Calu3 (cell line): ENCODE measurements around the gene KMT5C. TPM values are rescaled to one million over a fixed set of nuclear protein-coding genes. Genes with fewer than 3 reads are reported as not detected.

Experiments used
- BruUV-seq: library from RNA; stranded (reverse); fragments of 400-500 nt; replicated peaks from 2 replicates; lab custom pipeline; 2021; lab: Mats Ljungman, UMichigan
- CTCF ChIA-PET: fragments of 300-600 bp; sonication (Branson Sonifier 250); formaldehyde crosslinking; loops from one replicate; lab custom pipeline; 2022; ENCODE audit warnings: antibody characterized with exemption; lab: Charles Lee
- DNase-seq: peaks from one replicate; pipeline ENCODE4 v3.0.0; 2022
- H3K27ac Mint-ChIP-seq: one replicate; pipeline ENCODE4 v1.8.0; 2022; ENCODE audit warnings: mixed read lengths; ENCODE audit not compliant: unreplicated experiment
- H3K27me3 Mint-ChIP-seq: one replicate; pipeline ENCODE4 v1.8.0; 2022; ENCODE audit warnings: mixed read lengths; ENCODE audit not compliant: unreplicated experiment
- H3K36me3 Mint-ChIP-seq: one replicate; pipeline ENCODE4 v1.8.0; 2022; ENCODE audit warnings: mild to moderate bottlenecking, moderate library complexity, mixed read lengths; ENCODE audit not compliant: insufficient read depth, unreplicated experiment
- H3K4me1 Mint-ChIP-seq: one replicate; pipeline ENCODE4 v1.8.0; 2022; ENCODE audit warnings: mild to moderate bottlenecking, low read depth, mixed read lengths; ENCODE audit not compliant: unreplicated experiment
- H3K4me3 Mint-ChIP-seq: one replicate; pipeline ENCODE4 v1.8.0; 2022; ENCODE audit warnings: mild to moderate bottlenecking, low read depth, moderate library complexity, mixed read lengths; ENCODE audit not compliant: unreplicated experiment
- H3K9me3 Mint-ChIP-seq: one replicate; pipeline ENCODE4 v1.8.0; 2022; ENCODE audit warnings: low read depth, mixed read lengths; ENCODE audit not compliant: unreplicated experiment
- intact Hi-C: fragments of 100-400 bp; cut with micrococcal nuclease; formaldehyde crosslinking; loops from one replicate; pipeline ENCODE4 v1.10.0; 2022; ENCODE audit not compliant: unreplicated experiment
- total RNA-seq: library from RNA; stranded (reverse); gene quantifications from 2 replicates; pipeline ENCODE4 v1.2.3, GENCODE V29; 2022
- TF ChIP-seq, protein P1 (sequence below): fragments of 200-600 bp; IDR thresholded peaks from one replicate; pipeline ENCODE4 v1.8.0; 2022; ENCODE audit warnings: antibody characterized with exemption; ENCODE audit not compliant: unreplicated experiment

The KMT5C gene
- total RNA-seq, 1 experiment from 2014 or later: 23.5 TPM

DNA sequence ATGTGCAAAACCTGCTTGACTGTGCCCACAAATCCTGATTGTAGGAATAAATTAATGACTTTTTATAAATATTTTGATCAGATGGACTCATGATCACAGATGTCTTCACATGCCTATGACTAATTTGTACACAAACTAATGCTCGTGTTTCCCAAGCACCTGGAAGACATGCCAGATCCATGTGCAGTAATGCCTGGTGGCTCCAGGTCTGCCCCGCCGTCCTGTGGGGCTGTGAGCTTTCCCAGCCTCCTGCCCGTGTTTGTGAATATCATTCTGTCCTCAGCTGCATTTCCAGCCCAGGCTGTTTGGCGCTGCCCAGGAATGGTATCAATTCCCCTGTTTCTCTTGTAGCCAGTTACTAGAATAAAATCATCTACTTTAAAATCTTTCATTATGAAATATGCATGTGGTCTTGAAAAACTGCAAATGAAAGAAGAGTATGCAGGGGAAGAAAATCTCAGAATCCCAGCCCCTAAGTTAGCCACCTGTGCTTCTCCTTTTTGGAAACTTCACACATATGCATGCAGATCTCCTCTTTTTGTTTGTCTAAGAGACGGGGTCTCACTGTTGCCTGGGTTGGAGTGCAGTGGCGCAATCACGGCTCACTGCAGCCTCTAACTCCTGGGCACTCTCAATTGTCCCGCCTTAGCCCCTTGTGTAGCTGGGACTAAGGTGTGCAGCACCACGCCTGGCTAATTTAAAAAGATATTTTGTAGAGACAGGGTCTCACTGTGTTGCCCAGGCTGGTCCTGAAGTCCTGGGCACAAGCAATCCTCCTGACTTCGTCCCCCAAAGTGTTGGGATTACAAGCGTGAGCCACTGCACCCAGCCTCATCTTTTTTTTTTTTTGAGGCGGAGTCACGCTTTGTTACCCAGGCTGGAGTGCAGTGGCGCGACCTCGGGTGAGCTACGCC is 52.3 kb downstream of the KMT5C start:
- H3K36me3 Mint-ChIP-seq: peaks cover 68% of the 10 kb centered on the region
- H3K4me1 Mint-ChIP-seq: peaks cover 26% of the 10 kb centered on the region
- no peaks in the 10 kb centered on the region for H3K27me3 Mint-ChIP-seq
- intact Hi-C loops: no loop called here
- no peak for DNase-seq
- CTCF ChIA-PET: no interaction called here
- no peaks in the 10 kb centered on the region for H3K9me3 Mint-ChIP-seq
- peak overlapping the region; percentile 52 for H3K27ac Mint-ChIP-seq
- no peak overlapping the region for H3K4me3 Mint-ChIP-seq
- TF ChIP-seq, protein P1, sequence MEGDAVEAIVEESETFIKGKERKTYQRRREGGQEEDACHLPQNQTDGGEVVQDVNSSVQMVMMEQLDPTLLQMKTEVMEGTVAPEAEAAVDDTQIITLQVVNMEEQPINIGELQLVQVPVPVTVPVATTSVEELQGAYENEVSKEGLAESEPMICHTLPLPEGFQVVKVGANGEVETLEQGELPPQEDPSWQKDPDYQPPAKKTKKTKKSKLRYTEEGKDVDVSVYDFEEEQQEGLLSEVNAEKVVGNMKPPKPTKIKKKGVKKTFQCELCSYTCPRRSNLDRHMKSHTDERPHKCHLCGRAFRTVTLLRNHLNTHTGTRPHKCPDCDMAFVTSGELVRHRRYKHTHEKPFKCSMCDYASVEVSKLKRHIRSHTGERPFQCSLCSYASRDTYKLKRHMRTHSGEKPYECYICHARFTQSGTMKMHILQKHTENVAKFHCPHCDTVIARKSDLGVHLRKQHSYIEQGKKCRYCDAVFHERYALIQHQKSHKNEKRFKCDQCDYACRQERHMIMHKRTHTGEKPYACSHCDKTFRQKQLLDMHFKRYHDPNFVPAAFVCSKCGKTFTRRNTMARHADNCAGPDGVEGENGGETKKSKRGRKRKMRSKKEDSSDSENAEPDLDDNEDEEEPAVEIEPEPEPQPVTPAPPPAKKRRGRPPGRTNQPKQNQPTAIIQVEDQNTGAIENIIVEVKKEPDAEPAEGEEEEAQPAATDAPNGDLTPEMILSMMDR: no peak
- no TSS peak for BruUV-seq

GRCh38 chr19:55392820-55393761 is 53.4 kb downstream of the KMT5C start:
- H3K27me3 Mint-ChIP-seq: no peaks in the 10 kb centered on the region
- CTCF ChIA-PET: interaction anchor here (0.7 kb wide), 1 partner anchor 13 kb away, joined by 6 read pairs; no protein-coding TSS in a partner anchor
- H3K9me3 Mint-ChIP-seq: no peaks in the 10 kb centered on the region
- H3K4me3 Mint-ChIP-seq: no peak overlapping the region
- no peak for DNase-seq
- peak overlapping the region; percentile 43 for H3K27ac Mint-ChIP-seq
- H3K36me3 Mint-ChIP-seq: peaks cover 61% of the 10 kb centered on the region
- peaks cover 17% of the 10 kb centered on the region for H3K4me1 Mint-ChIP-seq
- TF ChIP-seq, protein P1: no peak
- BruUV-seq: no TSS peak
- intact Hi-C loops: no loop called here

Other genes with a start within 250 kb of the KMT5C start
- 140 and 151 TPM in 2 replicates for gene PPP1R12C, start 222.2 kb upstream of the KMT5C start, total RNA-seq
- 48.8 and 53.7 TPM in 2 replicates for gene TNNT1, start 190.7 kb upstream of the KMT5C start, total RNA-seq
- gene TNNI3, start 182.1 kb upstream of the KMT5C start, total RNA-seq: 1.3 and 2.5 TPM in 2 replicates
- gene DNAAF3, start 173.3 kb upstream of the KMT5C start, total RNA-seq: 10.3 and 13.1 TPM in 2 replicates
- 0.54 and 0.71 TPM in 2 replicates for gene SYT5, start 159.6 kb upstream of the KMT5C start, total RNA-seq
- gene PTPRH, start 130.4 kb upstream of the KMT5C start, total RNA-seq: 34.6 and 43.2 TPM in 2 replicates
- gene TMEM86B, start 111.1 kb upstream of the KMT5C start, total RNA-seq: 14.3 and 14.7 TPM in 2 replicates
- 126 and 132 TPM in 2 replicates for gene PPP6R1, start 80.9 kb upstream of the KMT5C start, total RNA-seq
- gene HSPBP1, start 59.8 kb upstream of the KMT5C start, total RNA-seq: 72.0 and 72.8 TPM in 2 replicates
- gene BRSK1, start 55.9 kb upstream of the KMT5C start, total RNA-seq: 3.4 and 3.8 TPM in 2 replicates
- 0.73 TPM in 1 of 2 replicates, not detected in the other for gene TMEM150B, start 14.5 kb upstream of the KMT5C start, total RNA-seq
- gene COX6B2, start 14.8 kb downstream of the KMT5C start, total RNA-seq: 1.4 and 3.4 TPM in 2 replicates
- gene GARIN5B, start 23.4 kb downstream of the KMT5C start, total RNA-seq: not detected in 2 replicates
- gene IL11, start 30.6 kb downstream of the KMT5C start, total RNA-seq: 0.97 and 1.3 TPM in 2 replicates
- not detected in 2 replicates for gene TMEM190, start 37.0 kb downstream of the KMT5C start, total RNA-seq
- gene TMEM238, start 44.4 kb downstream of the KMT5C start, total RNA-seq: 38.8 and 49.4 TPM in 2 replicates
- gene RPL28, start 46.1 kb downstream of the KMT5C start, total RNA-seq: 1,462 and 1,520 TPM in 2 replicates
- gene UBE2S, start 67.9 kb downstream of the KMT5C start, total RNA-seq: 239 and 287 TPM in 2 replicates
- gene SHISA7, start 103.4 kb downstream of the KMT5C start, total RNA-seq: not detected in 2 replicates
- gene ISOC2, start 121.8 kb downstream of the KMT5C start, total RNA-seq: 41.6 and 44.9 TPM in 2 replicates
- not detected in 2 replicates for gene C19orf85, start 124.9 kb downstream of the KMT5C start, total RNA-seq
- 11.9 and 13.0 TPM in 2 replicates for gene ZNF628, start 136.7 kb downstream of the KMT5C start, total RNA-seq
- gene NAT14, start 145.3 kb downstream of the KMT5C start, total RNA-seq: 49.6 and 60.6 TPM in 2 replicates
- 0.26 and 0.69 TPM in 2 replicates for gene SSC5D, start 148.6 kb downstream of the KMT5C start, total RNA-seq
- gene SBK2, start 197.3 kb downstream of the KMT5C start, total RNA-seq: not detected in 2 replicates
- 0.57 and 0.78 TPM in 2 replicates for gene SBK3, start 205.7 kb downstream of the KMT5C start, total RNA-seq
- gene ZNF579, start 241.0 kb downstream of the KMT5C start, total RNA-seq: 29.8 and 33.4 TPM in 2 replicates